ENCODE data around the gene PAK1.

The PAK1 gene

GRCh38 chr11:77474684-77475060 is 778 bp upstream of the PAK1 start:
- Histone ChIP-seq H3K4me3 (peak overlapping the region; percentile 59 to 63), H3K27ac (no peak overlapping the region)

DNA sequence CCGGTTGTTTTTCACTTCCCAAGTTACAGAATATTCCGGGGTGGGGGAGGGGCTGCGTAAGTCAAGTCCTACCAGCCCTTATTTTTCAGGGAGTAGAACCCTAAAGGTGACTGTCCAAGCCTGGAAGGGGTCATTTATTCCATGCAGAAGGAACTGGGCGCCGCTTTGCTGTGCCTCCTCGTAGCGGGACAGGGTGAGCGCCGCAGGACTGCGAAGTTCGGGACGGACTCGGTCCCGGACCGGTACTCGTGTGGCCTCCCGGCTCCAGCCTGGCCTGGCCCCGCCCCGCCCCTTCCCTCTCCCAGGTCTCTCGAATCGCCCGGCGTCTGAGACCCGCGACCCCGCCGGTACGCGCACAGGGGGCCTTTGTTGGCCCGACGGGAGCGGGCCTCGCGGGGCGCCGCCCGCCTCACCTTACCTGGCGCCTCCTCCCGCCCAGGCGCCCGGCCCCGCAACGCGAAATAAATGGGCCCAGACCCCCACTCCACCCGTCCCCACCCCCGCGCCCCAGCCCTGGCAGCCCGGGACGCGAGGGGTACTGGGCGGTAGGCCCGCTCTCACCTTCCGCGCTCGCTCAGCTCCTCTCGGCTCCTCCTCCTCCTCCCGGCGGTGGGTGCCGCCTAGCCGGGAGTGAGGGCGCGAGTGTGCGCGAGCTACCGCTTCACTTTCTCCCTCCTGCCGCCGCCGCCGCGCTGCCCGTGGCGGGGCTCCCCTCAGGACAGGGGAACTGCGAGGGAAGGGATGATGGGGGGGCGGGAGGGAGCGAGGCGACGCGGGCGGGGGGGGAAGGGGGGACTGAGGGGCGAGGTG is 698 bp downstream of the PAK1 start:
- peak in 1 of 2 donors; percentile 70 for DNase-seq
- intact Hi-C loops (cut with DNase I; ENCODE audit: low total_unique reads), result no loop called here

More at GRCh38 chr11:77474684-77475060, 778 bp upstream of the PAK1 start:
- no peak for DNase-seq
- peaks cover 0 to 5% of the 10 kb centered on the region in 2 donors for H3K27me3 ChIP-seq
- no peaks in the 10 kb centered on the region for H3K9me3 ChIP-seq
- intact Hi-C loops (cut with DNase I; ENCODE audit: low total_unique reads), result no loop called here
- H3K4me1 ChIP-seq, result peaks cover 0 to 20% (median 10%) of the 10 kb centered on the region in 4 donors
- H3K36me3 ChIP-seq, result no peaks in the 10 kb centered on the region
- TF ChIP-seq, protein P1, sequence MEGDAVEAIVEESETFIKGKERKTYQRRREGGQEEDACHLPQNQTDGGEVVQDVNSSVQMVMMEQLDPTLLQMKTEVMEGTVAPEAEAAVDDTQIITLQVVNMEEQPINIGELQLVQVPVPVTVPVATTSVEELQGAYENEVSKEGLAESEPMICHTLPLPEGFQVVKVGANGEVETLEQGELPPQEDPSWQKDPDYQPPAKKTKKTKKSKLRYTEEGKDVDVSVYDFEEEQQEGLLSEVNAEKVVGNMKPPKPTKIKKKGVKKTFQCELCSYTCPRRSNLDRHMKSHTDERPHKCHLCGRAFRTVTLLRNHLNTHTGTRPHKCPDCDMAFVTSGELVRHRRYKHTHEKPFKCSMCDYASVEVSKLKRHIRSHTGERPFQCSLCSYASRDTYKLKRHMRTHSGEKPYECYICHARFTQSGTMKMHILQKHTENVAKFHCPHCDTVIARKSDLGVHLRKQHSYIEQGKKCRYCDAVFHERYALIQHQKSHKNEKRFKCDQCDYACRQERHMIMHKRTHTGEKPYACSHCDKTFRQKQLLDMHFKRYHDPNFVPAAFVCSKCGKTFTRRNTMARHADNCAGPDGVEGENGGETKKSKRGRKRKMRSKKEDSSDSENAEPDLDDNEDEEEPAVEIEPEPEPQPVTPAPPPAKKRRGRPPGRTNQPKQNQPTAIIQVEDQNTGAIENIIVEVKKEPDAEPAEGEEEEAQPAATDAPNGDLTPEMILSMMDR (IDR thresholded peaks at IDR 0.05), result no peak

DNA sequence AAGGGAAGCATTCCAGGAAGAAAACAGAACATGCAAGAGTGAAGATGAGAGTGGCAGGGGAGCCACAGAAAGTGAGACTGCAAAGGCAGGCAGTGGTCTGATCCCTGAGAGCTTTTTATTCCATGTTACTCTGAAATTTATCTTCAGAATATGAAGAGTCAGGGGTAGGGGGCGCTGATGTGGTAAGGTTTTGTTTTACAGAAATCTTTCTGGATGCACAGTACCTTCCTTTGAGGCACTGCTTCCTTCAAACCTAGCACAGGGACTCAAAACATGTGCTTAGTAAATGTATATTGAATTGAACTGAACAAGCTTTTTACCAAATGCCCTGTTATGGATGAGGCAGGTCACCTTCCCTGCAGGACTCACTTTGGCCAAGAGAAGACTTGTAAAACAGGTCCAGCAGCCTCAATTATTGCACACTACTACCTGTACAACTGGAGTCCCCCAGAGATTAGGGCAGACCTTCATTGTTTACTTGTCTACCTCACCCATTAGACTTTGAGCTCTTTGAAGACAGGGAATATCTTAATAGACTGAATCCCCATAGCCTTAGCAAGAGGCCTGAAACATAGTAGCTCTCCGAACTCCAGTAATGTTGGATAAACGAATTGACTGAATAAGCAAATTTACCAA is 2.2 kb downstream of the PAK1 start:
- Histone ChIP-seq H3K27ac (no peak overlapping the region), H3K4me1 (peaks cover 0 to 20% (median 10%) of the 10 kb centered on the region in 4 donors), H3K4me3 (no peak overlapping the region), H3K9me3 (no peaks in the 10 kb centered on the region), H3K36me3 (no peaks in the 10 kb centered on the region), H3K27me3 (peaks cover 0 to 5% of the 10 kb centered on the region in 2 donors)
- DNase-seq, result no peak
- TF ChIP-seq, protein P1 (IDR thresholded peaks at IDR 0.05), result no peak
- intact Hi-C loops (cut with DNase I; ENCODE audit: low total_unique reads), result no loop called here

More for the DNA sequence above, 698 bp downstream of the PAK1 start:
- no peaks in the 10 kb centered on the region for H3K36me3 ChIP-seq
- H3K4me3 ChIP-seq, result peak overlapping the region; percentile 59 to 63
- TF ChIP-seq, protein P1 (IDR thresholded peaks at IDR 0.05), result no peak
- H3K9me3 ChIP-seq, result no peaks in the 10 kb centered on the region
- H3K27ac ChIP-seq, result peak overlapping the region; percentile 53 to 57
- peaks cover 0 to 5% of the 10 kb centered on the region in 2 donors for H3K27me3 ChIP-seq
- peaks cover 0 to 20% (median 10%) of the 10 kb centered on the region in 4 donors for H3K4me1 ChIP-seq

- intact Hi-C loops (cut with DNase I; ENCODE audit: low total_unique reads), result no loop called here
- TF ChIP-seq, protein P1 (IDR thresholded peaks at IDR 0.05), result no peak
- H3K4me3 ChIP-seq, result no peak overlapping the region
Measured at GRCh38 chr11:77470971-77471370, 2.9 kb downstream of the PAK1 start.

GRCh38 chr11:77470504-77470903 is 3.4 kb downstream of the PAK1 start:
- intact Hi-C loops (cut with DNase I; ENCODE audit: low total_unique reads), result no loop called here

More at GRCh38 chr11:77470971-77471370, 2.9 kb downstream of the PAK1 start:
- Histone ChIP-seq H3K9me3 (no peaks in the 10 kb centered on the region), H3K4me1 (peaks cover 0 to 20% (median 10%) of the 10 kb centered on the region in 4 donors), H3K36me3 (no peaks in the 10 kb centered on the region), H3K27ac (no peak overlapping the region), H3K27me3 (peaks cover 0 to 5% of the 10 kb centered on the region in 2 donors)
- no peak for DNase-seq

More at GRCh38 chr11:77470504-77470903, 3.4 kb downstream of the PAK1 start:
- H3K27me3 ChIP-seq, result peaks cover 0 to 5% of the 10 kb centered on the region in 2 donors
- no peaks in the 10 kb centered on the region for H3K9me3 ChIP-seq
- TF ChIP-seq, protein P1 (IDR thresholded peaks at IDR 0.05), result no peak
- H3K4me1 ChIP-seq, result peaks cover 0 to 20% (median 10%) of the 10 kb centered on the region in 4 donors
- DNase-seq, result no peak
- no peak overlapping the region for H3K27ac ChIP-seq
- H3K4me3 ChIP-seq, result no peak overlapping the region
- no peaks in the 10 kb centered on the region for H3K36me3 ChIP-seq
